SK-MEL-5 (cell line): Measurements from ENCODE around the gene SLC2A14. TPM values are rescaled to one million over a fixed set of nuclear protein-coding genes. Genes with fewer than 3 reads are reported as not detected.
"Not testable (repeated sequence)": the region's sequence is repeated elsewhere in the genome, so short reads cannot be mapped to it uniquely, and the experiment has no call there.

ENCODE experiments used
- DNase-seq: peaks from one replicate; pipeline ENCODE4 v3.0.0-alpha.2; 2016; ENCODE audit warnings: low read depth, low spot score
- in situ Hi-C: cut with HindIII; loops from 2 replicates; pipeline ENCODE4 v1.10.0; 2016; ENCODE audit warnings: low sequenced_read_pairs, high pct_unique_total_duplicates, low pct_unique_long_range_greater_than_20kb
- small RNA-seq, 2 experiments: library from RNA; depleted of rRNA; stranded (forward); fragments of <200 nt; gene quantifications; one replicate each; pipeline ENCODE3, GENCODE V24; 2014
- total RNA-seq: library from RNA; depleted of rRNA; stranded (reverse); fragments of >200 nt; shearing (Covaris generic); gene quantifications from 2 replicates; pipeline ENCODE4 v1.2.3, GENCODE V29; 2014; rRNA removed

Gene SLC2A14
- total RNA-seq, 1 experiment from 2014 or later = not detected

- no peak for DNase-seq
- in situ Hi-C loops = no loop called here
Measured at GRCh38 chr12:7797698-7798398, 74.9 kb downstream of the SLC2A14 start.

DNA sequence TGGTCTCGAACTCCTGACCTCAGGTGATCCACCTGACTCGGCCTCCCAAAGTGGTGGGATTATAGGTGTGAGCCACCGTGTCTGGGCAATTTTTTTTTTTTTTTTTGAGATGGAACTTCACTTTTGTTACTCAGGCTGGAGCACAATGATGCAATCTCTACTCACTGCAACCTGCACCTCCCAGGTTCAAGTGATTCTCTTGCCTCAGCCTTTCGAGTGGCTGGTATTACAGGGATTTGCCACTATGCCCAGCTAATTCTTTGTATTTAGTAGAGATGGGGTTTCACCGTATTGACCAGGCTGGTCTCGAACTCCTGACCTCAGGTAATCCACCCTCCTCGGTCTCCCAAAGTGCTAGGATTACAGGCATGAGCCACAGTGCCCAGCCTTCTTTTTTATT is 75.4 kb downstream of the SLC2A14 start:
- DNase-seq, in situ Hi-C loops: not testable (repeated sequence)

DNA sequence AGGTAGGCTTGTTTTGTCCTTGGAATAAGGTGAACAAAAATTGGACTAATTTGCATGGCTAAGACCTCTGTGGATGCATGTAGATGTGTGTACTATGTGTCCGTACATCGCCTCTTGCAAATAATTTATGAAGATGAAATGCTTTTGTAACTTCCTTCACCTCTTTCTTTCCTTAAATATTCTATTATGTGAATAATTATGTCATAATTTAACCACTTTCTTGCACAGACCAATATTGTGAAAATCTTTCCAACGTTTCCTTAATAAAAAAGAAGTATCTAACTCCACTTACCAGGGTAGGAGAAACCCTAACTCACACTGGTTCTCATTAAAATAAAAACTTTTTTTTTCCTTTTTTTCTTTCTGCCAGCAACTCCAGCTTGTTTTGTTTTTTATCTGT is 79.5 kb downstream of the SLC2A14 start:
- DNase-seq = no peak
- in situ Hi-C loops = no loop called here

DNA sequence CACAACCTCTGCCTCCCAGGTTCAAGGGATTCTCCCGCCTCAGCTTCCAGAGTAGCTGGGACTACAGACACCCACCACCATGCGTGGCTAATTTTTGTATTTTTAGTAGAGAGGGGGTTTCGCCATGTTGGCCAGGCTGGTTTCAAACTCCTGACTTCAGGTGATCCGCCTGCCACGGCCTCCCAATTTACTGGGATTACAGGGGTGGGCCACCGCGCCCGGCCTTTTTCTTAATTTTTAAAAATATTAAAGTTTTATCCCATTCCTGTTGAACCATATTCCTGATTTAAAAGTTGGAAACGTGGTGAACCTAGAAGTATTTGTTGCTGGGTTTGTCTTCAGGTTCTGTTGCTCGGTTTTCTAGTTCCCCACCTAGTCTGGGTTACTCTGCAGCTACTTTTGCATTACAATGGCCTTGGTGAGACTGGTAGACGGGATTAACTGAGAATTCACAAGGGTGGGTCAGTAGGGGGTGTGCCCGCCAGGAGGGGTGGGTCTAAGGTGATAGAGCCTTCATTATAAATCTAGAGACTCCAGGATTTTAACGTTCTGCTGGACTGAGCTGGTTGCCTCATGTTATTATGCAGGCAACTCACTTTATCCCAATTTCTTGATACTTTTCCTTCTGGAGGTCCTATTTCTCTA is 83.7 kb downstream of the SLC2A14 start, which contains the start of gene NANOG:
TSS of gene NANOG (plus strand) at position 519 of the 645 bp plus-strand sequence. CDS start 213 bp downstream, outside the sequence.
- DNase-seq, in situ Hi-C loops: not testable (repeated sequence)

DNA sequence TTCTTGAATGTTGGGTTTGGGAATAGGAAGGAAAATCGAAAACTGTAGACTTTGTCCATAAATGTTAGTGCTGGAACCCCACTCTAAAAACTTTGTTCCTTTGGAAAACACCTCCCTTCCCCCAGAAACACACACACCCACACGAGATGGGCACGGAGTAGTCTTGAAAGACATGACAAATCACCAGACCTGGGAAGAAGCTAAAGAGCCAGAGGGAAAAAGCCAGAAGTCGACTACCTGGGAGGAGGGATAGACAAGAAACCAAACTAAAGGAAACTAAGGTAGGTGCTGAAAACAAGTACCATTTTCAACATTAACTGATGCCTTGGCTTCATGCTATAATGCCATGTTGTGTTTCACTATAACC is 84.4 kb downstream of the SLC2A14 start:
- no peak for DNase-seq
- in situ Hi-C loops = no loop called here

GRCh38 chr12:7787574-7788293 is 85.0 kb downstream of the SLC2A14 start:
- DNase-seq = no peak
- in situ Hi-C loops = no loop called here

GRCh38 chr12:7784701-7785100 is 88.0 kb downstream of the SLC2A14 start:
- in situ Hi-C loops = no loop called here
- DNase-seq = no peak

DNA sequence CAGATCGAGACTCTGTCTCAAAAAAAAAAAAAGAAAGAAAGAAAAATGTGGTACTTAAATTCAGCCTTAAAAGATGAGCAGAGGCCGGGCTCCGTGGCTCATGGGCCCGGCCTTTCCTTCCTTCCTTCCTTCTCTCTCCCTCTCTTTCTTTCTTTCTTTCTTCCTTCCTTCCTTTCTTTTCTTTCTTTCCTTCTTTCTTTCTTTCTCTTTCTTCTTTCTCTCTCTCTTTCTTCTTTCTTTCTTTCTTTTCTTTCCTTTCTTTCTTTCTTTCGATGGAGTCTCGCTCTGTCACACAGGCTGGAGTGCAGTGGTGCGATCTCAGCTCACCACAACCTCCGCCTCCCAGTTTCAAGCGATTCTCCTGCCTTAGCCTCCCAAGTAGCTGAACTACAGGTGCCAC is 89.3 kb downstream of the SLC2A14 start:
- in situ Hi-C loops = not testable (repeated sequence)

DNA sequence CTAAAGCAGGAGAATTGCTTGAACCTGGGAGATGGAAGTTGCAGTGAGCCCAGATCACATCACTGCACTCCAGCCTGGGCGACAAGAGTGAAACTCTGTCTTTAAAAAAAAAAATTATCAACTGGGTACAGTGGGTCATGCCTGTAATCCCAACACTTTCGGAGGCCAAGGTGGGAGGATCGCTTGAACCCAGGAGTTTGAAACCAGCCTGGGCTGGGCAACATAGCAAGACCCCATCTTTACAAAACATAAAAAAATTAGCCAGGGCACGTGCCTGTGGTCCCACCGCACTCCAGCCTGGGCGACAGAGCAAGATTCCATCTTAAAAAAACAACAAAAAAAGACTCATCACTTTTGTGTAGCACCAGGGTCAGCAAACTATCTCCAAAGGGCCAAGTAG is 90.7 kb downstream of the SLC2A14 start:
- in situ Hi-C loops = no loop called here
- no peak for DNase-seq

More for the DNA sequence above, 89.3 kb downstream of the SLC2A14 start:
- not testable (repeated sequence) for DNase-seq

- DNase-seq = no peak
- in situ Hi-C loops = no loop called here
Measured at GRCh38 chr12:7781274-7781673, 91.4 kb downstream of the SLC2A14 start.

DNA sequence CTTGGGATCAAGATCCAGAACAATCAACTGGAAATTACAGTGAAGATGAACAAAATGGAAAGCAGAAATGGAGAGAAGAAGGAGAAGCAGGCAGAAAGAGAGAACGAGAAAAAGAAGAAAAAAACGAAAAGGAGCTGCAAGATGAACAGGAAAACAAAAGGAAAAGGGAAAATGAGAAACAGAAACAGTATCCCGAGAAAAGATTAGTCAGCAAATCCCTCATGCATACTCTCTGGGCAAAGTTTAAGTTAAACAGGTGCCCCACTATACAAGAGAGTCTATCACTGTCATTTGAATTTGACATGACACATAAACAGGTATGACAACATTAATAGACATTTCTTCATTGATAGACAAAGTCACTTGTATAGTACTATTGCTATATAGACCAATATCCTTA is 102.7 kb downstream of the SLC2A14 start:
- in situ Hi-C loops = no loop called here
- DNase-seq = no peak

Small RNA genes lying within 50 kb of the gene (small RNA-seq; reads per million reads assigned to genes)
- gene RF00019 = 0 reads per million in 2 experiments

Other genes starting within 250 kb of the SLC2A14 start
- gene APOBEC1, start 207.0 kb downstream of the SLC2A14 start, total RNA-seq = not detected in 2 replicates
- gene GDF3, start 177.1 kb downstream of the SLC2A14 start, total RNA-seq = not detected in 2 replicates
- gene DPPA3, start 161.5 kb downstream of the SLC2A14 start, total RNA-seq = not detected in 2 replicates
- gene CLEC4C, start 125.5 kb downstream of the SLC2A14 start, total RNA-seq = not detected in 2 replicates
- not detected in 2 replicates for gene NANOGNB, start 107.7 kb downstream of the SLC2A14 start, total RNA-seq
- not detected in 2 replicates for gene NANOG, start 83.5 kb downstream of the SLC2A14 start, total RNA-seq
- gene SLC2A3, start 63.3 kb upstream of the SLC2A14 start, total RNA-seq = 73.6 and 86.9 TPM in 2 replicates
- 4.3 and 5.2 TPM in 2 replicates for gene FOXJ2, start 159.8 kb upstream of the SLC2A14 start, total RNA-seq
- 0.58 and 1.4 TPM in 2 replicates for gene C3AR1, start 193.4 kb upstream of the SLC2A14 start, total RNA-seq
- 46.4 and 60.3 TPM in 2 replicates for gene NECAP1, start 209.4 kb upstream of the SLC2A14 start, total RNA-seq